Activated T-helper 17 cell treated with anti-CD3 and anti-CD28 coated beads, Interleukin-2, amount 50 U/mL, for 72 hours (primary cell): ENCODE measurements around the gene MISP. TPM values are rescaled to one million over a fixed set of nuclear protein-coding genes. Genes with fewer than 3 reads are reported as not detected.

Experiments
- ATAC-seq: fragments of 150-1000 bp; cut with Tn5 transposase; replicated peaks from 2 replicates; pipeline ENCODE4 v1.10.0; 2021; ENCODE audit warnings: mild to moderate bottlenecking, moderate library complexity
- H3K27ac Mint-ChIP-seq: one replicate; pipeline ENCODE4 v1.8.0; 2022; ENCODE audit warnings: mixed read lengths
- H3K27me3 Mint-ChIP-seq: one replicate; pipeline ENCODE4 v1.8.0; 2022; ENCODE audit warnings: mixed read lengths
- H3K36me3 Mint-ChIP-seq: one replicate; pipeline ENCODE4 v1.8.0; 2022; ENCODE audit warnings: low read depth, mild to moderate bottlenecking, mixed read lengths
- H3K4me1 Mint-ChIP-seq: one replicate; pipeline ENCODE4 v1.8.0; 2022; ENCODE audit warnings: mixed read lengths
- H3K4me3 Mint-ChIP-seq: one replicate; pipeline ENCODE4 v1.8.0; 2022; ENCODE audit warnings: mild to moderate bottlenecking, mixed read lengths
- H3K9me3 Mint-ChIP-seq: one replicate; pipeline ENCODE4 v1.8.0; 2022; ENCODE audit warnings: mixed read lengths
- total RNA-seq, 2 donors: library from RNA; stranded (reverse); gene quantifications; one replicate each; pipeline ENCODE4 v1.2.3, GENCODE V29; 2022

The MISP gene
- total RNA-seq, 2 donors from 2014 or later = 0.45 to 0.50 TPM

- ATAC-seq = no peak
- Mint-ChIP-seq H3K36me3 (peaks cover 71% of the 10 kb centered on the region), H3K4me1 (peaks cover 8% of the 10 kb centered on the region), H3K27ac (no peak overlapping the region), H3K27me3 (no peaks in the 10 kb centered on the region), H3K9me3 (no peaks in the 10 kb centered on the region), H3K4me3 (no peak overlapping the region)
Measured at GRCh38 chr19:810077-810855, 59.4 kb downstream of the MISP start.

- Mint-ChIP-seq H3K4me1 (peaks cover 11% of the 10 kb centered on the region), H3K27ac (no peak overlapping the region), H3K36me3 (peaks cover 71% of the 10 kb centered on the region), H3K27me3 (no peaks in the 10 kb centered on the region), H3K9me3 (no peaks in the 10 kb centered on the region), H3K4me3 (no peak overlapping the region)
- ATAC-seq = no peak
Measured at GRCh38 chr19:810883-811489, 60.1 kb downstream of the MISP start.

- peaks cover 17% of the 10 kb centered on the region for H3K4me1 Mint-ChIP-seq
- H3K36me3 Mint-ChIP-seq = peaks cover 74% of the 10 kb centered on the region
- no peak for ATAC-seq
- H3K9me3 Mint-ChIP-seq = peaks cover 4% of the 10 kb centered on the region
- no peaks in the 10 kb centered on the region for H3K27me3 Mint-ChIP-seq
- no peak overlapping the region for H3K4me3 Mint-ChIP-seq
- no peak overlapping the region for H3K27ac Mint-ChIP-seq
Measured at GRCh38 chr19:811506-812048, 60.7 kb downstream of the MISP start.

GRCh38 chr19:812049-812746, 61.3 kb downstream of the MISP start:
- H3K9me3 Mint-ChIP-seq = peaks cover 5% of the 10 kb centered on the region
- no peak for ATAC-seq
- no peak overlapping the region for H3K4me3 Mint-ChIP-seq
- peaks cover 74% of the 10 kb centered on the region for H3K36me3 Mint-ChIP-seq
- H3K27ac Mint-ChIP-seq = no peak overlapping the region
- peaks cover 22% of the 10 kb centered on the region for H3K4me1 Mint-ChIP-seq
- H3K27me3 Mint-ChIP-seq = no peaks in the 10 kb centered on the region

GRCh38 chr19:812747-813218, 61.9 kb downstream of the MISP start:
- no peak overlapping the region for H3K27ac Mint-ChIP-seq
- ATAC-seq = no peak
- H3K36me3 Mint-ChIP-seq = peaks cover 68% of the 10 kb centered on the region
- H3K4me3 Mint-ChIP-seq = no peak overlapping the region
- H3K4me1 Mint-ChIP-seq = peaks cover 16% of the 10 kb centered on the region
- H3K9me3 Mint-ChIP-seq = peaks cover 5% of the 10 kb centered on the region
- no peaks in the 10 kb centered on the region for H3K27me3 Mint-ChIP-seq

GRCh38 chr19:813219-814151, 62.6 kb downstream of the MISP start:
- Mint-ChIP-seq H3K9me3 (peaks cover 5% of the 10 kb centered on the region), H3K4me3 (no peak overlapping the region), H3K27me3 (no peaks in the 10 kb centered on the region), H3K4me1 (peaks cover 14% of the 10 kb centered on the region), H3K27ac (no peak overlapping the region), H3K36me3 (peaks cover 64% of the 10 kb centered on the region)
- no peak for ATAC-seq

Other genes starting within 250 kb of the MISP start
- 10 to 100 TPM in 1 of 2 donors, 1 to 10 TPM in 1; 6.3 to 14.1 TPM for gene TPGS1, start 243.6 kb upstream of the MISP start, total RNA-seq
- 10 to 100 TPM; 31.4 to 44.5 TPM for gene CDC34, start 219.4 kb upstream of the MISP start, total RNA-seq
- 10 to 100 TPM; 30.5 to 31.3 TPM for gene GZMM, start 207.1 kb upstream of the MISP start, total RNA-seq
- 100 to 1,000 TPM; 170 to 244 TPM for gene BSG, start 178.5 kb upstream of the MISP start, total RNA-seq
- under 1 TPM; 0.58 to 0.98 TPM for gene HCN2, start 161.2 kb upstream of the MISP start, total RNA-seq
- gene POLRMT, start 117.6 kb upstream of the MISP start, total RNA-seq = 10 to 100 TPM; 46.1 to 59.8 TPM
- gene FGF22, start 111.2 kb upstream of the MISP start, total RNA-seq = 1 to 10 TPM in 1 of 2 donors, not detected in 1; 1.7 TPM
- 100 to 1,000 TPM in 1 of 2 donors, 10 to 100 TPM in 1; 74.0 to 103 TPM for gene RNF126, start 87.9 kb upstream of the MISP start, total RNA-seq
- gene FSTL3, start 74.7 kb upstream of the MISP start, total RNA-seq = 1 to 10 TPM; 7.0 to 9.1 TPM
- gene PRSS57, start 55.7 kb upstream of the MISP start, total RNA-seq = not detected
- under 1 TPM in 1 of 2 donors, not detected in 1; 0.26 TPM for gene PALM, start 42.2 kb upstream of the MISP start, total RNA-seq
- gene PTBP1, start 46.3 kb downstream of the MISP start, total RNA-seq = 100 to 1,000 TPM; 405 to 726 TPM
- not detected for gene PLPPR3, start 70.8 kb downstream of the MISP start, total RNA-seq
- under 1 TPM in 1 of 2 donors, not detected in 1; 0.19 TPM for gene AZU1, start 76.7 kb downstream of the MISP start, total RNA-seq
- gene PRTN3, start 89.9 kb downstream of the MISP start, total RNA-seq = not detected
- not detected for gene ELANE, start 101.2 kb downstream of the MISP start, total RNA-seq
- gene CFD, start 108.6 kb downstream of the MISP start, total RNA-seq = under 1 TPM; 0.40 to 0.89 TPM
- 10 to 100 TPM; 60.4 to 64.1 TPM for gene MED16, start 142.1 kb downstream of the MISP start, total RNA-seq
- gene RNU6-9, start 142.4 kb downstream of the MISP start, total RNA-seq = not detected
- 10 to 100 TPM; 78.5 to 79.3 TPM for gene R3HDM4, start 162.1 kb downstream of the MISP start, total RNA-seq
- gene KISS1R, start 166.2 kb downstream of the MISP start, total RNA-seq = 10 to 100 TPM; 17.5 to 53.1 TPM
- 10 to 100 TPM; 50.3 to 79.3 TPM for gene ARID3A, start 174.9 kb downstream of the MISP start, total RNA-seq
- 10 to 100 TPM; 43.2 to 94.2 TPM for gene WDR18, start 233.2 kb downstream of the MISP start, total RNA-seq
- gene GRIN3B, start 249.3 kb downstream of the MISP start, total RNA-seq = under 1 TPM in 1 of 2 donors, not detected in 1; 0.21 TPM